GM19468 (cell line): ENCODE results near the gene SLC44A4.
"Not testable (repeated sequence)": the region's sequence is repeated elsewhere in the genome, so short reads cannot be mapped to it uniquely, and the experiment has no call there.

Experiments
- ATAC-seq: cut with Tn5 transposase; IDR thresholded peaks from one replicate; pipeline ENCODE4 v1.9.1; 2021; ENCODE audit warnings: mild to moderate bottlenecking, moderate library complexity, moderate number of reproducible peaks; ENCODE audit not compliant: unreplicated experiment; ENCODE audit errors: extremely low read depth

The SLC44A4 gene

GRCh38 chr6:31878726-31879125, at the start of gene SLC44A4:
Gene SLC44A4 (minus strand): TSS chr6:31878997. CDS start chr6:31878980, 17 bp downstream.
- ATAC-seq = no peak

GRCh38 chr6:31928672-31928939, 49.8 kb upstream of the SLC44A4 start:
- no peak for ATAC-seq

DNA sequence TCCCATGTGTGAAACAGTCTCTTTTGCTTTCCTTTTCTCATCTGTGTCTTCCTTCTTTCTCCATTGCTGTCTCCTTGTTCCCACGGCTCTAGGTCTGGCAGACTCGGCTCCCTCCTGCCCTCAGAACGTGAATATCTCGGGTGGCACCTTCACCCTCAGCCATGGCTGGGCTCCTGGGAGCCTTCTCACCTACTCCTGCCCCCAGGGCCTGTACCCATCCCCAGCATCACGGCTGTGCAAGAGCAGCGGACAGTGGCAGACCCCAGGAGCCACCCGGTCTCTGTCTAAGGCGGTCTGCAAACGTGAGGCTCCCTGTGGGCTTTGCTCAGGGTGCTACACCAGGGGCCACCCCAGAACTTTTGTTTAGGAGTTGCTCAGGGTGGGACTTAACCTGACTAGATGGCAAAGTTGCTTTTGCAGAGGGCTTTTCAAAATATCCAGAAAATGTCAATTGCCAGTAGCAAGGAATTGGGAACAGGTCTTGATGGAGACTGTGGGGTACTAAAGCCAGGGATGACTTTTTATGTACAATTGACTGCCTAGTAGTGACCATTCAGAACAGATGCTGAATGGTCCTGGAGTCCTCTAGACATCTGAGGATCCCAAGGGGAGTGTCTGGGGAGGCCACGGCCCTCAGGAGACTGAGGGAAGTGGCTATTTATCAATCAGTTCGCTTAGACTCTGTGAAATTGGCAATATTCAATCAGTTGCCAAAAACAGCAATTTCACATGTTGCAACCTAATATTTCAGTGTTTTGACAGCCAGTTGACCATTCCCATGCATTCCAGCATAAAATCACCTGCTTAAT, 49.3 kb upstream of the SLC44A4 start:
- no peak for ATAC-seq

GRCh38 chr6:31927242-31927862, 48.6 kb upstream of the SLC44A4 start, which contains the start of gene C2:
Gene C2 (plus strand): TSS chr6:31927717. CDS start chr6:31927753, 36 bp downstream.
- no peak for ATAC-seq

DNA sequence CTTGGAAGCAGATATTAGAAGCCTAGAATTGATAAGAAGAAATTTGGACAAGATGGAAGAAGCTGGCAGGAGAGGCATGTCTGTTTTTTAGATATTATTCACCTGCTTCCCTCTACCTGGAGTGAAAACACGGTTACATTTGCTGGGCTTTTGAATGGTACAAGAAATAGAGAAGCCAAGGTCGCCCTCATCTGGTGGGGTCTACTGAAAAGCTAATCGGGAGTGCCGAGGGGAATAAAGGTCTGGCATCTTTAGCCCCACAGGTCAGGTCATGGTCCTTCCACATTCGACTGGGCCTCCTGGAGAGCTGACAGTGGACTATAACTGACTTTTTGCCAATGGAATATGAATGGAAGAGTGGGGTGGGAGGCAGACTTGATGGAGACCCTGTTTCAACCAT, 44.1 kb upstream of the SLC44A4 start:
- no peak for ATAC-seq

GRCh38 chr6:31920811-31921210, 42.0 kb upstream of the SLC44A4 start:
- no peak for ATAC-seq

DNA sequence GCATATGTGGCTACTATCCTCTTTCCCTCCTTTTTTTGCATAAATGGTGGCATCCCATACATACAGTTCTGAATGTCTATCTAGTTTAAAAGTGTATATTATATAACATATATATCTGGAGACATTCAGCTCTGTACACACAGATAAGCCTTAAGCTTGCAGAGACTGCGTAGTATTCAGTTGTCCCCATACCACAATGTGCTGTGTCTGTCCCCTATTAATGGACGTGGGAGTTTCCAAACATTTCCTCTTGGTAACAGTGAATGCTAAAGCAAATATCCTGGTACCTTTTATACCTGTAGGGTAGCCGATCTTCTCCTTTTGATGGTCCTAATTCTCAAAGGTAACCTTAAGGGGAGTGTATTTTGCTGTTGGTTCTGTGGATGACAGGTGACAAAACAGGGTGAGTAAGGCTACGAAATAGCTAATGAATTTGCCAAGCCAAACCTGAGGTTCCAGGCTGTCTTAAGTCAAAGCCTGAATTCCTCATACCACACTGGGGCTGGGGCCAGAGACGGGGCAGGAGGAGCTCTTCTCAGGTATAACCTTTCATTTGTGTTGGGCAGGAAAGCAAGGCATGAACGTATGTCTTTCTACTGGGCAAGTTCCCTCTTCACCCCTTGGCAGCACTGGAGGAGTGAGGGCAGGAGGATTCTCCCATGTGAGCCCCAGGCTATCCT, 41.0 kb upstream of the SLC44A4 start:
- no peak for ATAC-seq

DNA sequence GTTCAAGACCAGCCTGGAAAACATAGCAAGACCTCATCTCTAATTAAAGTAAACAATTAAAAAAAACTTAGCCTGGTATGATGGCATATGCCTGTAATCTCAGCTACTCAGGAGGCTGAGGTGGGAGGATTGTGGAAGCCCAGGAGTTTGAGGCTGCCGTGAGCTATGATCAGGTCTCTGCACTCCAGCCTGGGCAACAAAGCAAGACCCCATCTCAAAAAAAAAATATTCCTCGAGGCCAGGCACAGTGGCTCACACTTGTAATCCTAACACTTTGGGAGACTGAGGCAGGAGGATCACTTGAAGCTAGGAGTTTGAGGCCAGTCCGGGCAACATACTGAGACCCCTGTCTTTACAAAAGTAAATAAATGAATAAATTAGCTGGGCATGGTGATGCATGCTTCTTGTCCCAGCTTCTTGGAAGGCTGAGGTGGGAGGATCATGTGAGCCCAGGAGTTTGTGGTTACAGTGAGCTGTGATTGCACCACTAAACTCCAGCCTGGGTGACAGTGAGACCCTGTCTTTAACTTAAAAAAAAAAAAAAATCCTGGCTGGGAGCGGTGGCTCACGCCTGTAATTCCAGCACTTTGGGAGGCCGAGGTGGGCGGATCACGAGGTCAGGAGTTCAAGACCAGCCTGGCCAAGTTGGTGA, 39.4 kb upstream of the SLC44A4 start:
- no peak for ATAC-seq

- no peak for ATAC-seq
Observed at GRCh38 chr6:31915756-31916155, 37.0 kb upstream of the SLC44A4 start.

GRCh38 chr6:31915351-31915750, 36.6 kb upstream of the SLC44A4 start:
- ATAC-seq = no peak

DNA sequence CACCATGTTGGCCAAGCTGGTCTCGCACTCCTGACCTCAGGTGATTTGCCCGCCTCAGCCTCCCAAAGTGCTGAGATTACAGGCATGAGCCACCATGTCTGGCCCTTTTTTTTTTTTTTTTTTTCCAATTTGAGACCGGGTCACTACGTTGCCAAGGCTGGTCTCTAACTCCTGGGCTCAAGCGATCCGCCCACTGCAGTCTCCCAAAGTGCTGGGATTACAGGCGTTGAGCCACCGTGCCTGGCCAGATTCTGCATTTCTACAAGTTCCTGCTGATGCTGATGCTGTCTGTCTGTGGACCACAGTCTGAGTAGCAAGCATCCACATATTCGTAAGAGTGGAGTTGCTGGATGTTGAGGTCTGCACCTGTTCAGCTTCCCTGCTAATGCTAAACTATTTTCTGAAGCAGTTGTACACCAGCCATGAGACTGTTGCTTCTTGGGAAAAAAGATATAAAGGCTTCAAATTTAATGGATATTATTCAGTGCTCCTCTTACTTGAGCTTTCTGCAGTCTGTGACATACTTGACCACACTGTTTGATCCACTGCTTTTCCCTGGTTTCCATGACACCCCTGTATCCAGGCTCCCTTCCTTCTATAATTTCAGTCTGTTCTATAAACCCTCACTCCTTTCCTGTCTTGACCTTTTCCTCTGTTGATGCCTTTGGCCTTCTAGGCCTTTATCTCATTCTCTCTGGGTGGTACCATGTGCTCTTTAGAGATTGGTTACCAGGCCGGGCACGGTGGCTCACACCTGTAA, 33.2 kb upstream of the SLC44A4 start:
- ATAC-seq = no peak

- not testable (repeated sequence) for ATAC-seq
Observed at GRCh38 chr6:31909298-31909697, 30.5 kb upstream of the SLC44A4 start.

DNA sequence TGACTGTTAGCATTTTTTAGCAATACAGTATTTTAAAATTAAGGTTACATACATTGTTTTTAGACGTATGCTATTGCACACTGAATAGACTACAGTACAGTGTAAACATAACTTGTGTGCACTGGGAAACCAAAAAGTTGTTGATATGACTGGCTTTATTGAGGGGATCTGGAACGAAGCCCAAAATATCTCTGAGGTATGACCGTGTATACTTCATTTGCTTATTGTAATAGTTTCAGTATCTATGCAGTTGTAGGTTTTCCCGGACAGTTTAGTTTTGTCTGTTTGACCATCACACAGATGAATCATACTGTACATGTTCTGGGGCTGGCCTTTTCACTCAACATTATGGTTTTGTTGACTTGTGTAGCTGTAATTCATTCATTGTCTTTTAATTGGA, 30.0 kb upstream of the SLC44A4 start:
- no peak for ATAC-seq

DNA sequence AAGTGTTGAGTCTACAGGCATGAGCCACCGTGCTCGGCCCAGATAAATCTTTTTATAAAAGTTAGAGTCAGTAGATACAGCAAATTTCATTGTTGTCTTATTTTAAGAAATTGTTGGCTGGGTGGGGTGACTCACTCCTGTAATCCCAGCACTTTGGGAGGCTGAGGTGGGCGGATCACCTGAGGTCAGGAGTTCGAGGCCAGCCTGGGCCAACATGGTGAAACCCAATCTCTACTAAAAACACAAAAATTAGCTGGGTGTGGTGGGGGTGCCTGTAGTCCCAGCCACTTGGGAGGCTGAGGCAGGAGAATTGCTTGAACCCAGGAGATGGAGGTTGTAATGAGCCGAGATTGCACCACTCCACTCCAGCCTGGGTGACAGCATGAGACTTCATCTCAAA, 29.5 kb upstream of the SLC44A4 start:
- ATAC-seq = not testable (repeated sequence)

DNA sequence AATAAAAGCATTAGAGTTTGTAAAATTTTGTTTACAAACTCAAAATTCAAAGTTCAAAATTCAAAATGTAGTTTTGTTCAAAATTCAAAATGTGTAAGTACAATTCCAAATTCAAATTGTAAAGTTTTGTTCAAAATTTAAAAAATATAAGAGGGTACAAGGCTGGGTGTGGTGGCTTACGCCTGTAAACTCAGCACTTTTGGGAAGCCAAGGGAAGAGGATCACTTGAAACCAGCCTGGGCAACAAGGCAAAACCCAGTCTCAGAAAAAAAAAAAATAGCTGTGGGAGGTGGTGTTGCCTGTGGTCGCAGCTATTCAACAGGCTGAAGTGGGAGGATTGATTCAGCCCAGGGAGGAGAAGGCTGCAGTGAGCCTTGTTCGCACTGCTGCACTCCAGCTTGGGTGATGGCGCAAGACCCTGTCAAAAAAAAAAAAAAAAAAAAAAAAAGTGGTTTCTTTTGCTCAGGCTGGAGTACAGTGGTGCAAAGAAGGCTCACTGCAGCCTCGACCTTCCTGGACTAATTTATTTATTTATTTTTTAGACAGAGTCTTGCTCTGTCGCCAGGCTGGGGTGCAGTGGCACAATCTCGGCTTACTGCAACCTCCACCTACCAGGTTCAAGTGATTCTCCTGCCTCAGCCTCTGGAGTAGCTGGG, 28.5 kb upstream of the SLC44A4 start:
- no peak for ATAC-seq

DNA sequence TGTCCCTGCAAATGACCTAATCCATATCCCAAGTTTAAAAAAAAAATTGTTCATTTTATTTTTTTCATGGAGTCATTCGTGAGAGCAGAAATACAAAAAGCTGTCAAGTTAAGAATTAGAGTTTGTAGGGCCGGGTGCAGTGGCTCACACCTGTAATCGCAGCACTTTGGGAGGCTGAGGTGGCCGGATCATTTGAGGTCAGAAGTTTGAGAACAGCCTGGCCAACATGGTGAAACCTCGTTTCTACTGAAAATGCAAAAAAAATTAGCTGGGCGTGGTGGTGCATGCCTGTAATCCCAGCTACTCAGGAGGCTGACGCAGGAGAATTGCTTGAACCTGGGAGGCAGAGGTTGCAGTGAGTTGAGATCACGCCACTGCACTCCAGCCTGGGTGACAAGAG, 27.9 kb upstream of the SLC44A4 start:
- not testable (repeated sequence) for ATAC-seq

DNA sequence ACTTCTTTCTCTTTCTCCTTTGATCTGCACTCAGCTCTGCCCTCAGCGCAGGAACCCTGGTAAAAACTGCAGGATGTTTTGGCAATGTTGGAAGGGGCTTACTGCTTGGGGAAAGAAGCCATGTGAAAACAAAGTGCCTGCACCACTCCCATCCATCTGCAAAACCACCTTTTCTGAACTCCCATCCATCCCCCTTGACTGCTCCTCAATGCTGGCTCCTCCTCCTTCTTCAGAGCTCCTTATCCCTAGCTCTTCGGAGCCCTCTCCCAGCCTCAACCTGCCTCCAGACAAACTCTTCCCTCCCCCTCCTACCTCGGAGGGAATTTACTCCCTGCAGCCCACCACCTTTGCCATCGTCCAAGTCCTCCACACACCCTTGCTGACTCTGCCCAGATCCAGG, 27.3 kb upstream of the SLC44A4 start:
- ATAC-seq = no peak

DNA sequence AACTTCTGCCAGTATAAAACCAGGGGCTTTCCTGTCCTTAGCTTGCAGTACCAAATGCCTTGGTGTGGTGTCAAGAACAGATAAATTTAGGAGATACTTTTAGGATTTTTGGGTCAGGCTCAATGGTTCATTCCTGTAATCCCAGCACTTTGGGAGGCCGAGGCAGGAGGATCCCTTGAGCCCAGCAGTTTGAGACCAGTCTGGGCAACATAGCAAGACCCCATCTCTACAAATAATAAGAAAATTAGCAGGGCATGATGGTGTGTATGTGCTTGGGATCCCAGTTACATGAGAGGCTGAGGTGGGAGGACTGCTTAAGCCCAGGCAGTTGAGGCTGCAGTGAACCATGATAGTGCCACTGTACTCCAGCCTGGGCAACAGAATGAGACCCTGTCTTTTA, 26.2 kb upstream of the SLC44A4 start:
- no peak for ATAC-seq

DNA sequence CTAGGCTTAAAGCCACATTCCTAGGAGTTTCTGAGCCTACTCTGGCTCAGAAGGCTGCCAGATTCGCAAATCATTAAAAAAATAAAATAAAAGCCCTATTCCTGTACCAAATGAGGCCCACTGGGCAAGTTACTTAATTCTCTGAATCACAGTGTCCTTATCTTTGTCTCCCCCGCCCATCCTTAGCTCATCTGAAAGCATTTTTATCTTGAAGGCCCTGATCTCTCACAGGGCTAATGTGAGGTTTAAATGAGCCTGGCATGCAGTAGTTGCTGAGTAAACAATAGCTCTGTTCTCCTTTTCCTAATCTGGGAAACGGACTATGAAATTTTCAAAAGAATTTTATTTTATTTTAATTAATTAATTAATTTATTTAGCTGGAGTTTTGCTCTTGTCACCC, 25.2 kb upstream of the SLC44A4 start:
- ATAC-seq = no peak
